ENCODE data around the gene VMO1.

Gene VMO1

GRCh38 chr17:4785311-4786105 lies 656 bp downstream of the VMO1 start:
- Histone ChIP-seq H3K4me2 (ENCODE audit: low read length) (no peak overlapping the region), H4K91ac (ENCODE audit: low read depth, low read length) (no peak overlapping the region), H3K4me3 (ENCODE audit: low read depth, low read length) (no peak overlapping the region), H3K36me3 (ENCODE audit: control insufficient read depth in 1 of 2, insufficient read depth in 2 of 2, low read length in 2 of 2) (no peaks in the 10 kb centered on the region), H4K12ac (ENCODE audit: low read depth, low read length) (no peak overlapping the region), H3K79me2 (ENCODE audit: control insufficient read depth, insufficient read depth, low read length, poor library complexity) (peaks cover 11% of the 10 kb centered on the region), H2BK120ac (ENCODE audit: insufficient read depth, low read length, poor library complexity) (no peak overlapping the region), H3K14ac (ENCODE audit: low read length) (no peak overlapping the region), H3K27ac (ENCODE audit: low read depth, low read length) (no peak overlapping the region), H3K9me3 (ENCODE audit: insufficient read depth, low read depth, low read length) (peaks cover 5% of the 10 kb centered on the region), H3K9ac (ENCODE audit: low read length) (no peak overlapping the region), H3K79me1 (ENCODE audit: low read length) (peaks cover 15% of the 10 kb centered on the region), H4K8ac (ENCODE audit: low read depth, low read length) (no peak overlapping the region), H2BK12ac (ENCODE audit: low read length) (no peak overlapping the region), H3K4me1 (ENCODE audit: control insufficient read depth in 1 of 2, insufficient read depth in 2 of 2, low read length in 2 of 2) (peaks cover 5 to 8% of the 10 kb centered on the region in 2 experiments), H3K23ac (ENCODE audit: low read length) (no peak overlapping the region), H3K18ac (ENCODE audit: low read length) (no peak overlapping the region), H3K4ac (ENCODE audit: low read depth, low read length) (no peak overlapping the region), H2BK5ac (ENCODE audit: low read depth, low read length, poor library complexity) (no peak overlapping the region), H3K27me3 (ENCODE audit: insufficient read depth, low read length) (no peaks in the 10 kb centered on the region), H2AK5ac (ENCODE audit: low read length) (no peak overlapping the region), H2AFZ (ENCODE audit: insufficient read depth, low read length, poor library complexity) (no peak overlapping the region)
- no peak for DNase-seq
- WGBS (ENCODE audit: extremely low coverage, insufficient coverage, insufficient read length): no CpG with 5 or more reads among the region's 61 CpGs

- Histone ChIP-seq H3K4me1 (ENCODE audit: control insufficient read depth in 1 of 2, insufficient read depth in 2 of 2, low read length in 2 of 2) (no peaks in the 10 kb centered on the region), H3K18ac (ENCODE audit: low read length) (no peak overlapping the region), H3K9ac (ENCODE audit: low read length) (no peak overlapping the region), H3K36me3 (ENCODE audit: control insufficient read depth in 1 of 2, insufficient read depth in 2 of 2, low read length in 2 of 2) (no peaks in the 10 kb centered on the region), H2AFZ (ENCODE audit: insufficient read depth, low read length, poor library complexity) (no peak overlapping the region), H3K79me2 (ENCODE audit: control insufficient read depth, insufficient read depth, low read length, poor library complexity) (no peaks in the 10 kb centered on the region), H3K27ac (ENCODE audit: low read depth, low read length) (no peak overlapping the region), H4K91ac (ENCODE audit: low read depth, low read length) (no peak overlapping the region), H3K9me3 (ENCODE audit: insufficient read depth, low read depth, low read length) (peaks cover 5% of the 10 kb centered on the region), H4K8ac (ENCODE audit: low read depth, low read length) (no peak overlapping the region), H3K4ac (ENCODE audit: low read depth, low read length) (no peak overlapping the region), H3K4me3 (ENCODE audit: low read depth, low read length) (peak overlapping the region; percentile 33), H2BK12ac (ENCODE audit: low read length) (no peak overlapping the region), H3K4me2 (ENCODE audit: low read length) (no peak overlapping the region), H3K79me1 (ENCODE audit: low read length) (no peaks in the 10 kb centered on the region), H3K23ac (ENCODE audit: low read length) (no peak overlapping the region), H3K27me3 (ENCODE audit: insufficient read depth, low read length) (no peaks in the 10 kb centered on the region), H2AK5ac (ENCODE audit: low read length) (no peak overlapping the region), H2BK120ac (ENCODE audit: insufficient read depth, low read length, poor library complexity) (no peak overlapping the region), H4K12ac (ENCODE audit: low read depth, low read length) (no peak overlapping the region), H3K14ac (ENCODE audit: low read length) (no peak overlapping the region), H2BK5ac (ENCODE audit: low read depth, low read length, poor library complexity) (no peak overlapping the region)
- WGBS (ENCODE audit: extremely low coverage, insufficient coverage, insufficient read length): no CpG with 5 or more reads among the region's 28 CpGs
- DNase-seq: no peak
These were observed 3.5 kb downstream of the VMO1 start for GRCh38 chr17:4782652-4783051.

- Histone ChIP-seq H3K79me1 (ENCODE audit: low read length) (no peaks in the 10 kb centered on the region), H3K9ac (ENCODE audit: low read length) (no peak overlapping the region), H2BK120ac (ENCODE audit: insufficient read depth, low read length, poor library complexity) (no peak overlapping the region), H3K27me3 (ENCODE audit: insufficient read depth, low read length) (no peaks in the 10 kb centered on the region), H4K12ac (ENCODE audit: low read depth, low read length) (no peak overlapping the region), H3K9me3 (ENCODE audit: insufficient read depth, low read depth, low read length) (peaks cover 5% of the 10 kb centered on the region), H4K91ac (ENCODE audit: low read depth, low read length) (no peak overlapping the region), H3K4me3 (ENCODE audit: low read depth, low read length) (no peak overlapping the region), H3K79me2 (ENCODE audit: control insufficient read depth, insufficient read depth, low read length, poor library complexity) (no peaks in the 10 kb centered on the region), H2AFZ (ENCODE audit: insufficient read depth, low read length, poor library complexity) (no peak overlapping the region), H3K27ac (ENCODE audit: low read depth, low read length) (no peak overlapping the region), H3K18ac (ENCODE audit: low read length) (no peak overlapping the region), H2BK12ac (ENCODE audit: low read length) (no peak overlapping the region), H3K14ac (ENCODE audit: low read length) (no peak overlapping the region), H3K36me3 (ENCODE audit: control insufficient read depth in 1 of 2, insufficient read depth in 2 of 2, low read length in 2 of 2) (no peaks in the 10 kb centered on the region), H2AK5ac (ENCODE audit: low read length) (no peak overlapping the region), H3K23ac (ENCODE audit: low read length) (no peak overlapping the region), H3K4me2 (ENCODE audit: low read length) (no peak overlapping the region), H4K8ac (ENCODE audit: low read depth, low read length) (no peak overlapping the region), H3K4ac (ENCODE audit: low read depth, low read length) (no peak overlapping the region), H3K4me1 (ENCODE audit: control insufficient read depth in 1 of 2, insufficient read depth in 2 of 2, low read length in 2 of 2) (no peaks in the 10 kb centered on the region), H2BK5ac (ENCODE audit: low read depth, low read length, poor library complexity) (no peak overlapping the region)
- DNase-seq: peak; percentile 66 to 68
- WGBS (ENCODE audit: extremely low coverage, insufficient coverage, insufficient read length): no CpG with 5 or more reads among the region's 11 CpGs
These were observed 5.7 kb downstream of the VMO1 start for GRCh38 chr17:4780325-4780955.

- H2AFZ ChIP-seq (ENCODE audit: insufficient read depth, low read length, poor library complexity): no peak overlapping the region
- no peaks in the 10 kb centered on the region for H3K4me1 ChIP-seq (ENCODE audit: control insufficient read depth in 1 of 2, insufficient read depth in 2 of 2, low read length in 2 of 2)
- H4K12ac ChIP-seq (ENCODE audit: low read depth, low read length): no peak overlapping the region
- no peak overlapping the region for H3K4me3 ChIP-seq (ENCODE audit: low read depth, low read length)
- H3K27me3 ChIP-seq (ENCODE audit: insufficient read depth, low read length): no peaks in the 10 kb centered on the region
- no peaks in the 10 kb centered on the region for H3K79me1 ChIP-seq (ENCODE audit: low read length)
- peak; percentile 78 to 90 for DNase-seq
- H3K23ac ChIP-seq (ENCODE audit: low read length): no peak overlapping the region
- H3K79me2 ChIP-seq (ENCODE audit: control insufficient read depth, insufficient read depth, low read length, poor library complexity): no peaks in the 10 kb centered on the region
- no peak overlapping the region for H2BK120ac ChIP-seq (ENCODE audit: insufficient read depth, low read length, poor library complexity)
- no peak overlapping the region for H3K27ac ChIP-seq (ENCODE audit: low read depth, low read length)
- no peak overlapping the region for H3K9ac ChIP-seq (ENCODE audit: low read length)
- H2BK5ac ChIP-seq (ENCODE audit: low read depth, low read length, poor library complexity): no peak overlapping the region
- no peaks in the 10 kb centered on the region for H3K36me3 ChIP-seq (ENCODE audit: control insufficient read depth in 1 of 2, insufficient read depth in 2 of 2, low read length in 2 of 2)
- no peak overlapping the region for H4K8ac ChIP-seq (ENCODE audit: low read depth, low read length)
- no CpG with 5 or more reads among the region's 9 CpGs for WGBS (ENCODE audit: extremely low coverage, insufficient coverage, insufficient read length)
- no peak overlapping the region for H3K14ac ChIP-seq (ENCODE audit: low read length)
- H3K4me2 ChIP-seq (ENCODE audit: low read length): no peak overlapping the region
- H3K9me3 ChIP-seq (ENCODE audit: insufficient read depth, low read depth, low read length): peaks cover 4% of the 10 kb centered on the region
- no peak overlapping the region for H2BK12ac ChIP-seq (ENCODE audit: low read length)
- no peak overlapping the region for H3K18ac ChIP-seq (ENCODE audit: low read length)
- H2AK5ac ChIP-seq (ENCODE audit: low read length): no peak overlapping the region
- no peak overlapping the region for H4K91ac ChIP-seq (ENCODE audit: low read depth, low read length)
- H3K4ac ChIP-seq (ENCODE audit: low read depth, low read length): no peak overlapping the region
These were observed 8.0 kb downstream of the VMO1 start for GRCh38 chr17:4777969-4778760.

Measured in trophoblast cell (in vitro differentiated cells and primary cell).